GM19240 (cell line): ENCODE results near the gene BTNL3.

Source experiments
- DNase-seq: peaks from one replicate; pipeline ENCODE4 v3.0.0; 2011; ENCODE audit warnings: low spot score; ENCODE audit not compliant: insufficient read length

The BTNL3 gene

GRCh38 chr5:181047288-181047687 lies 58.6 kb downstream of the BTNL3 start:
- no peak for DNase-seq

DNA sequence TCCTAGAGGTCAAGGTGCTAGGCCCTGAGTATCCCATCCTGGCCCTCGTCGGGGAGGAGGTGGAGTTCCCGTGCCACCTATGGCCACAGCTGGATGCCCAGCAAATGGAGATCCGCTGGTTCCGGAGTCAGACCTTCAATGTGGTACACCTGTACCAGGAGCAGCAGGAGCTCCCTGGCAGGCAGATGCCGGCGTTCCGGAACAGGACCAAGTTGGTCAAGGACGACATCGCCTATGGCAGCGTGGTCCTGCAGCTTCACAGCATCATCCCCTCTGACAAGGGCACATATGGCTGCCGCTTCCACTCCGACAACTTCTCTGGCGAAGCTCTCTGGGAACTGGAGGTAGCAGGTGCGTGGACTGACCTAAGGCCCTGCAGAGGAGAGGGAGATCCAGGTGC lies 59.3 kb downstream of the BTNL3 start:
- DNase-seq = no peak

- DNase-seq = no peak
Observed at GRCh38 chr5:181050016-181050415, 61.4 kb downstream of the BTNL3 start.

DNA sequence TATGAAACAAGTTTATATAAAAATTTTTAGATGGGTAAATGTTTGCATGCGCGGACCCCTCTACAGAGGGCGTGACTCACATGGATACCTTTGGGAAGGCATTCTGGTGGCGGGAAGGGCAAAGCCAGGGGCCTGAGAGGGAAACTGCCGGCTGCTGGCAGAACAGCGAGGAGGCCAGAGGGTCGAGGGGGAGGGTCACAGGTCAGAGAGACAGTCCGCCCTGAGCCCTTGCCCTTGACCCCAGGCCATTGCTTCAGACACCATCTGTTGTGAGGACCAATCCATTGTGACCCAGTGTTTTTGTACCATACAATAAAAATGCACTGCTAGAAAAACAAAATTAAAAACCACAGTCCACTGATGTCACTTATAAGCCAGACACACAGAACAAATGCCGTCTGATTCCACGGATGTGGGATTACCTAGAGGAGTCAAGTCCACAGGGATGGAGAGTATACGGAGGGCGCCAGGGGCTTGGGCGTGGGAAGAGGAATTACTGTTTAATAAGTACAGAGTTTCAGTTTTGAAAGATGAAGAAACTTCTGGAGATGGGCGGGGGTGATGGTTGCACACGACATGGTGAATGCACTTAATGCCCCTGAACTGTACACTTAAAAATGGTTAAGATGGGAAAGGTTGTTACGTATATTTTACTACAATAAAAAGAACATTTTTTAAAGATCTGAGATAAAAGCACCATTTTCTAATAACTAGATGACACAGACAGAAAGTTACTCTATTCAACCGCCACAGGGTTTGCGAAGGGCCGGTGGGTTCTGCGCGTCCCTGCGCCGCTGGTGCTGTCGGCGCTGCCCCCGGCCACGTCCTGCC lies 63.4 kb downstream of the BTNL3 start:
- DNase-seq = no peak

DNA sequence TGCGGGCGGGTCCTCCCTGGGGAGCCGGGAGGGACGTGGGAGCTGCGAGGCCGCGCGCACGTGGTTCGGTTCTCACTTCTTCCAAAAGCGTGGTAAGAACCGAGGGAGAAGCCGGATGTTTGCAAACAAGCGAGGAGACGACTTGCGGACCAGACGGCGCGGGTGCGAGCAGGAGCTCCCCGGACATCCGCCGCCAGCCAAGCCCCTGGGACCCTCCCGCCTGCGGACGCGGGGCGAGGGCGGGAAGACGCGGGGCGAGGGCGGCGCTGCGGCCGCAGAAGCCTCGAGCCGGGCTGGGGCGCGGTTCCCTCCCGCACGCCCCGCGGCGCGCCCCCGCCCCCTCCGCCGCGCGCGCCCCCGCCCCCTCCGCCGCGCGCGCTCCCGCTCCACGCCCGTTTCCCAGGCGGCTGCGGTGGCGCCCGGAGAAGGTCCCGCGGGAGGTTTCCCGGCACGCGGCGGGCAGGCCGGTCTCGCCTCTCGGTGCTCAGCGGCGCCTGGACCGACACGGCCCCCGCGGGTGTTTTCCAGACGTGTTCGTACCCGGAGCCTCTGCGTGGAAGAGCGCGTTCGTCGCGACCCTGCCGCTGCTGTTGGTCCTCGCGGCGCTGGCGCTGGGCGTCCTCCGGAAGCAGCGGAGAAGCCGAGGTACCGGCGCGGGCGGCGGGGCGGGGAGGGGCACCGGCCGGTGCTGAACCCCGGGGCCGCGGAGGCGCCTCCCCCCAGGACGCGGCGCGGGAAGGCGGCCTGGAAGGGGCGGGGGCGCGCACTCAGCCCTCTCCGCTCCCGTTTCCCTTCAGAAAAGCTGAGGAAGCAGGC lies 64.2 kb downstream of the BTNL3 start:
- no peak for DNase-seq

DNA sequence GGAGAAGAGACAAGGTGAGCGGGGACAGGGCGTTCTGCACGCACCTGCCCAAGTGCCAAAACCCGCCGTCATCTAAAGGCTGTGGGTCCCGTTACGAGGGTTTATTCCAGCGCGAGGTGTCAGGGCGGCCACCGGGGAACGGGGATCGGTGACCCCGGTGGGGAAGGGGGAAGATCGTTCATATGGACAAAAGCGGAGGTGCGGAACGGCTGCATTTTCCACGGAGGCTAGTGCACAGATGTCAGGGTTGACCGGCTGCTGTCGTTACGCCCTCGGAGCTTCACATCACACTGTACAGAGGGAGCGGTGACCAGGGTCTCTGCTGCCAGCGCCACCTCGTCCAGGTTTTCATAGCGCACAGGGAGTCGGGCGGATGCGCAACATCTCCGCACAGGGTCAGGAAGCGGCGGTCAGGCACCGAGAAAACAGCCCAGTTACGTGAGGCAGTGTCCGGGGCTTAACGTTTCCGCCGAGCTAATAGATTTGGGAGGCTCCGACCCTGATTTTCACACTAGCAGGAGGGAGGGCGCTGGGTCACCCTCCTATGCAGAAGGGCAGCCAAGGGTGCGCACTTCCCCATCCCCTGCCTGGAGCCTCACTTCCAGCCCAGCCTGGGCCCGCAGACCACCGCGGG lies 65.0 kb downstream of the BTNL3 start:
- no peak for DNase-seq

DNA sequence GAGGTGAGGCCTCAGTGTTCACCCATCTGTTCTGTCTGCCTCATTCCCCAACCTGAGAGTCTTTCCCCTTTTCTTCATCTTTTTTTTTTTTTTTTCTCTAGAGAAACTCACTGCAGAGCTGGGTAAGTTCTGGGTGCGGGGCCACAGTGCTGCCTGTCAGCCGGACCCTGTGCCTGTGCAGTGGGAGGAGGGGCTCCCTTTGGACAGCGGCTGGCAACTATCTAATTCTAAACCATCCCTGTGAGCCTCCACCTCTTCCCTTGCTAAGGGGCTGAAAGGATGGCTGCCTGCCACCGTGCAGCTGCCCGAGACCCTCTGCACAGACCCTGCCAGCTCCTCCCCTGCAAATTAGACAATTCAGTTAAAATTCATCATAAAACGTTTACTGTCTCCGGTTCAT lies 65.5 kb downstream of the BTNL3 start:
- DNase-seq = no peak

DNA sequence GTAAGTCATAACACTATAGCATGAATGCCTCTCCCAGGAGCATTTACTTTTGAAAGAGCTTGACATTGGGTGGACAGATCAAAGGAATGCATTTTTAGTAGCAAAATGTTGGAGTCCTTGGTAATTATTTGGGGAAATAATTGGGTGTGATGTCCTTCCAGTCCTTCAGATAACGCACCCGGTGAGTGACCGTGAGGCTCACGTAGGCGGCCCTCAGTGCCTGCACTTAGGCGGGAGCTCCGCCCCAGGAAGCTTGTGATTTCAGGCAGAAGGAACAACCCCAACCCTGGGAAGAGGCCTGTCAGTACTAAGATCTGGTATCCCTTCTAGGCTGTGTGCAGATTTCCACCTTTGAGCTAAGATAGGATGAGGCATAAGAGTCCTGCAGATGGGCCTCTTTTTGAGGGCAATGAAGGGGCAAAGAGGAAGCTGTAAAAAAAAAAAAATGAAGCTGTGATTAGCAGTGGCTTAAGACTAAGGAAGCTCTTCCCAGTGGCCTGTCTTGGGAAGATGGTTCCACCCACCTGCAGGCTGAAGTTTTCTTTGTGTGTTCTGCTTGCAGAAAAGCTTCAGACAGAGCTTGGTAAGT lies 66.3 kb downstream of the BTNL3 start:
- no peak for DNase-seq
